ENCODE data around the gene DUSP22.

The DUSP22 gene

GRCh38 chr6:327538-328116 is 35.3 kb downstream of the DUSP22 start:
- Histone ChIP-seq H3K4me2 (ENCODE audit: low read length) (peak overlapping the region; percentile 42), H3K9me3 (ENCODE audit: control insufficient read depth, insufficient read depth, low read length) (no peaks in the 10 kb centered on the region), H3K9me2 (replicated peaks; ENCODE audit: control insufficient read depth, low read length) (no peaks in the 10 kb centered on the region), H3F3A (ENCODE audit: control insufficient read depth, insufficient read depth) (no peaks in the 10 kb centered on the region), H3K27me3 (ENCODE audit: control insufficient read depth, low read length) (0 out of 2 replicates have a peak, but pooled peaks cover 5% of the 10 kb centered on the region), H4K20me1 (ENCODE audit: control insufficient read depth, insufficient read depth, low read depth, low read length) (0 out of 2 replicates have a peak, but pooled peaks cover 3% of the 10 kb centered on the region), H3K36me3 (ENCODE audit: control insufficient read depth, low read length) (no peaks in the 10 kb centered on the region), H3K79me2 (ENCODE audit: control insufficient read depth, low read length) (no peaks in the 10 kb centered on the region), H3K4me1 (ENCODE audit: control insufficient read depth, low read length) (peaks cover 35% of the 10 kb centered on the region), H3K27ac (ENCODE audit: low read depth, low read length) (no peak overlapping the region), H3K4me3 (ENCODE audit: low read length) (0 out of 2 replicates have a peak overlapping the region, but pooled peaks have one; percentile 1)
- TF ChIP-seq CTCF (IDR thresholded peaks at IDR 0.05; ENCODE audit: low read depth, low read length, poor library complexity, severe bottlenecking) = no peak

GRCh38 chr6:328136-328670 is 35.9 kb downstream of the DUSP22 start:
- Histone ChIP-seq H3K9me3 (ENCODE audit: control insufficient read depth, insufficient read depth, low read length) (no peaks in the 10 kb centered on the region), H3K4me1 (ENCODE audit: control insufficient read depth, low read length) (peaks cover 30% of the 10 kb centered on the region), H3K9me2 (replicated peaks; ENCODE audit: control insufficient read depth, low read length) (no peaks in the 10 kb centered on the region), H3K27ac (ENCODE audit: low read depth, low read length) (no peak overlapping the region), H3K27me3 (ENCODE audit: control insufficient read depth, low read length) (0 out of 2 replicates have a peak, but pooled peaks cover 5% of the 10 kb centered on the region), H4K20me1 (ENCODE audit: control insufficient read depth, insufficient read depth, low read depth, low read length) (0 out of 2 replicates have a peak, but pooled peaks cover 3% of the 10 kb centered on the region), H3K36me3 (ENCODE audit: control insufficient read depth, low read length) (no peaks in the 10 kb centered on the region), H3K79me2 (ENCODE audit: control insufficient read depth, low read length) (no peaks in the 10 kb centered on the region), H3K4me3 (ENCODE audit: low read length) (peak overlapping the region; percentile 1), H3K4me2 (ENCODE audit: low read length) (peak overlapping the region; percentile 42), H3F3A (ENCODE audit: control insufficient read depth, insufficient read depth) (no peaks in the 10 kb centered on the region)
- TF ChIP-seq CTCF (IDR thresholded peaks at IDR 0.05; ENCODE audit: low read depth, low read length, poor library complexity, severe bottlenecking) = no peak
- no peak for TF ChIP-seq EZH2phosphoT487 (IDR thresholded peaks at IDR 0.05; ENCODE audit: borderline replicate concordance, low read length)

- H3K4me2 ChIP-seq (ENCODE audit: low read length) = peak overlapping the region; percentile 42
- peaks cover 29% of the 10 kb centered on the region for H3K4me1 ChIP-seq (ENCODE audit: control insufficient read depth, low read length)
- no peak for TF ChIP-seq CTCF (IDR thresholded peaks at IDR 0.05; ENCODE audit: low read depth, low read length, poor library complexity, severe bottlenecking)
- no peak for TF ChIP-seq EZH2phosphoT487 (IDR thresholded peaks at IDR 0.05; ENCODE audit: borderline replicate concordance, low read length)
- H3K79me2 ChIP-seq (ENCODE audit: control insufficient read depth, low read length) = no peaks in the 10 kb centered on the region
- no peaks in the 10 kb centered on the region for H3F3A ChIP-seq (ENCODE audit: control insufficient read depth, insufficient read depth)
- H3K27ac ChIP-seq (ENCODE audit: low read depth, low read length) = no peak overlapping the region
- H3K4me3 ChIP-seq (ENCODE audit: low read length) = no peak overlapping the region
- H3K9me3 ChIP-seq (ENCODE audit: control insufficient read depth, insufficient read depth, low read length) = no peaks in the 10 kb centered on the region
- H3K36me3 ChIP-seq (ENCODE audit: control insufficient read depth, low read length) = no peaks in the 10 kb centered on the region
- H4K20me1 ChIP-seq (ENCODE audit: control insufficient read depth, insufficient read depth, low read depth, low read length) = 0 out of 2 replicates have a peak, but pooled peaks cover 3% of the 10 kb centered on the region
- H3K27me3 ChIP-seq (ENCODE audit: control insufficient read depth, low read length) = 0 out of 2 replicates have a peak, but pooled peaks cover 5% of the 10 kb centered on the region
- no peaks in the 10 kb centered on the region for H3K9me2 ChIP-seq (replicated peaks; ENCODE audit: control insufficient read depth, low read length)
Measured at GRCh38 chr6:328924-329323, 36.6 kb downstream of the DUSP22 start.
